VCaP (cell line): ENCODE measurements around the gene SCN2A.

Experiments used
- H3K27ac ChIP-seq: fragments of 450-650 bp; 2 replicates; pipeline ENCODE4 v1.5.1; 2017
- TF ChIP-seq, protein P1 (sequence below): fragments of 450-650 bp; conservative IDR thresholded peaks from 2 replicates; pipeline ENCODE4 v1.5.1; 2017; ENCODE audit warnings: mild to moderate bottlenecking, moderate library complexity

SCN2A gene

DNA sequence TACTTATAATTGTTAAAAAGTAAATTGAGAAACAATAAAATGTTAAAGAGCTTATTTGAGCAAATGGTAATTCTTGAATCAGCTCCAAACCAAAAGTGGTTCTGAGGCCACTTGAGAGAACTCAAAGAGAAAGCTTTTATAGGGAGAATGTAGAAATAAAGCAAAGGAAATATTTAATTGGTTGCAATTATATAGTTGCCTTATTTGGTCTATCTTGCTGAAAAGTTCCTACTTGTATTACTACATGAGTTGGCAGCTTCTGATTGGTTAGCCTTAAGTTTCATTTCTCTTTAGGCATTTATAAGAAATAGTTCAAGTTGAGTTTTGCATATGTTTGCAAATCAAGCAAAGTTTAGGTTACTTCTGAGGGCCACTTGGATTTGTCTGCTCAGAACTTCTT lies 38.1 kb downstream of the SCN2A start:
- no peak overlapping the region for H3K27ac ChIP-seq
- TF ChIP-seq, protein P1, sequence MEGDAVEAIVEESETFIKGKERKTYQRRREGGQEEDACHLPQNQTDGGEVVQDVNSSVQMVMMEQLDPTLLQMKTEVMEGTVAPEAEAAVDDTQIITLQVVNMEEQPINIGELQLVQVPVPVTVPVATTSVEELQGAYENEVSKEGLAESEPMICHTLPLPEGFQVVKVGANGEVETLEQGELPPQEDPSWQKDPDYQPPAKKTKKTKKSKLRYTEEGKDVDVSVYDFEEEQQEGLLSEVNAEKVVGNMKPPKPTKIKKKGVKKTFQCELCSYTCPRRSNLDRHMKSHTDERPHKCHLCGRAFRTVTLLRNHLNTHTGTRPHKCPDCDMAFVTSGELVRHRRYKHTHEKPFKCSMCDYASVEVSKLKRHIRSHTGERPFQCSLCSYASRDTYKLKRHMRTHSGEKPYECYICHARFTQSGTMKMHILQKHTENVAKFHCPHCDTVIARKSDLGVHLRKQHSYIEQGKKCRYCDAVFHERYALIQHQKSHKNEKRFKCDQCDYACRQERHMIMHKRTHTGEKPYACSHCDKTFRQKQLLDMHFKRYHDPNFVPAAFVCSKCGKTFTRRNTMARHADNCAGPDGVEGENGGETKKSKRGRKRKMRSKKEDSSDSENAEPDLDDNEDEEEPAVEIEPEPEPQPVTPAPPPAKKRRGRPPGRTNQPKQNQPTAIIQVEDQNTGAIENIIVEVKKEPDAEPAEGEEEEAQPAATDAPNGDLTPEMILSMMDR = no peak

DNA sequence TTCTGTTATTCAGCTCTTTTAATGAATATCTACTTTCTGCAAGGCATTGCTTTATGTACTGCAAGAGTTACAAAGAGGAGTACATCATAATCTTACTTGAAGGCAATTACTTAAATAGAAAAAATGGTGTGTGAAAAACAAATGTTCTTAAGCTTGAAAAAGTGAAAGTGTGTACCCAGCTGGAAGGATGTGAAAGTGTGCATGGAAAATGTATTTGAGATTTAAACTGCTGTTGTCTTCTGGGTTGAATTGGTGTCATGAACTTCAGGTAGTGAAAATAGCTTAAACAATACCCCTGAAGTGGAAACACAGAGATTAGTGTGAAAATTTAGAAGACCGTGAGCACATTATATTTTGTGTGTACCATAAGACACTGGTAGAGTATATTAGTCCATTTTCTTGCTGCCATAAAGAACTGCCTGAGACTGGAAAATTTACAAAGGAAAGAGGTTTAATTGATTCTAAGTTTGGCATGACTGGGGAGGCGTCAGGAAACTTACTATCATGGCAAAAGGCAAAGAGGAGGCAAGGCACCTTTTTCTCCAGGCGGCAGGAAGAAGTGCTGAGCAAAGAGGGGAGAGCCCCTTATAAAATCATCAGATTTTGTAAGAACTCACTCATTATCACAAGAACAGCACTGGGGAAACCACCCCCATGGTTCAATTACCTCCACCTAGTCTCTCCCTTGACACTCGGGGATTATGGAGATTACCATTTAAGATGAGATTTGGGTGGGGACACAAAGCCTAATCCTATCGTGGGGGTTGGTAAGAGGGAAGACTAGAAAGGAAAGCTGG lies 38.8 kb downstream of the SCN2A start:
- H3K27ac ChIP-seq = no peak overlapping the region
- TF ChIP-seq, protein P1 = no peak

DNA sequence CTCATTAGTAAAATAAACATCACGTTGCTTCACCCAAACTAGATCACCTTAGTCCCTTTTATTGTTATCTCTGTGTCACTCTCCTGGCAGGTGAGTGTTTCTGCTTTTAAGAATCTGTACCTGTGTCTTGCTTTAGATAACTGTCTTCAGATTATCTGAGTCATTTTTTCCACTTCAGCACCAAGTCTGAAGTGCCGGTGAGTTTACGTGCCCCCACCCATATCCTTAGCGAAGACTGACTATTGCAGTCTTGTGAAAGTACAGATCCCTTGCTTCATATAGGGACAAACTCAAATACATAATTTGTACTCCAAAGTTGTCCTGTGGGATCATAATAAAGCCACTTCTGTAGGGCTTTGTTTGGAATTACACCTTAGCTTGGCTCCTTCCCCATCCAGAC lies 41.1 kb downstream of the SCN2A start:
- TF ChIP-seq, protein P1 = no peak
- H3K27ac ChIP-seq = no peak overlapping the region

DNA sequence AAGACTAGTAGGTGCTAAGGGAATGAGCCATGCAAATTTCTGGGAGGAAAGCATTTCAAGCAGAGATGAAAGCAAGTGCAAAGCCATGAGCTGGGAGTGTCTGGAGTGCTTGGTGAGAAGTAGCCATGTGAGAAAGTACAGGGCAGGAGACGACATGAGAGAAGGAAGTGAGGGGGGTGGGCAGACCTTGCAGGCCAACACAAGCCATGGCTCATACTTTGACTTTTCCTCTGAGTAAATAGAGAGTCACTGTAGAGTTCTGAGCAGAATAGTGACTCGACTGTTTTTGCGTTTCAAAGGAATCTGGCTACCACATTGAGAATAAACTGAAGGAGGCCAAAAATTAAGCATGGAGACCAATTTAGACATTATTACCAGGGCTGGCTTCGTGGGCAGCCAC lies 42.2 kb downstream of the SCN2A start:
- TF ChIP-seq, protein P1 = no peak
- no peak overlapping the region for H3K27ac ChIP-seq

DNA sequence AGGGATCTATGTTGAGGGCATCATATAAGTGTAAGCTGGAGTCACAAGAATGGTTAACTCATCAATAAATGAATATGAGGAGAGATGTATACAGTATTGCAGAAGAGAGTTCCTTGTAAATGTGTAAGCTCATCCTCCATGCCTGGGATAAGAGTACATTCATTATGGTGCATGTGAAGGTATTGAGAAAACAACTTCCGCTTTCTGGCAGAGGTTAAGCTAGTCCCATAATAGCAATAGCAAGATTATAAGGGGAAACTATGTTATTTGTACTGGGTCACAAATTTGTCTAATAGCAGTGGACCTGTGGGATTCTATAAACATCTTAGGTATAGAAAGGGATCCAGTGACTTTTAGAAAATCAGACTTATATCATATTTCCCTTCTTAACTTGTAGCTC lies 44.1 kb downstream of the SCN2A start:
- no peak overlapping the region for H3K27ac ChIP-seq
- TF ChIP-seq, protein P1 = no peak

DNA sequence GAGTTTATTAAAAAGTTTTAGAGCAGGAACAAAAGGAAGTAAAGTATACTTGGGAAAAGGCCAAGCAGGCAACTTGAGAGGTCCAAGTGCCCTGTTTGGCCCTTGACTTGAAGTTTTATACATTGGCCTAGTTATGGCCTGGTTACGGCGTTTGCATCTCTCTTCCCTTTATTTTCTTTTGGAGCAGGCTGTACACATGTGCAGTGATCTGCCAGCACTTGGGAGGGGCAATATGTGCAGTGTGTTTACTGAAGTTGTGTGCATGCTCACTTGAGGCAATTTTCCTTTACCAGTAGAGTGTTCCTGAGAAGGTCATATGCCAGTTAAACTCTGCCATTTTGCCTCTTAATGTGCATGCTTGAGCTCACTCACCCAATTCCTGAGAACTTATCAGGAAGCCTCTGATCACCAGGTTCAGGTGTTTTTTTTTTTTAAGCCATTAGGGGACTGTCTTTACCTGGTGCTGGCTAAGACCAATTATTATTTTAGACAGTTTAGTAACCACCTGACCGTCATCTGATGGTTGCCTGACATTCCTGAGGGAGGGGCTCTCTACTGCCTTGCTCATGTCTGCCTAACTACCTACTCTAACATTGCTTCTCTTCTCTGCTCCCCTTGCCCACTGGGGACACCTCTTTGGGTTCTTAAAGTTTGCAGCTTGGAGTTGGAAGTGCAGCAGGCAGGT lies 48.0 kb downstream of the SCN2A start:
- H3K27ac ChIP-seq = no peak overlapping the region
- TF ChIP-seq, protein P1 = no peak

DNA sequence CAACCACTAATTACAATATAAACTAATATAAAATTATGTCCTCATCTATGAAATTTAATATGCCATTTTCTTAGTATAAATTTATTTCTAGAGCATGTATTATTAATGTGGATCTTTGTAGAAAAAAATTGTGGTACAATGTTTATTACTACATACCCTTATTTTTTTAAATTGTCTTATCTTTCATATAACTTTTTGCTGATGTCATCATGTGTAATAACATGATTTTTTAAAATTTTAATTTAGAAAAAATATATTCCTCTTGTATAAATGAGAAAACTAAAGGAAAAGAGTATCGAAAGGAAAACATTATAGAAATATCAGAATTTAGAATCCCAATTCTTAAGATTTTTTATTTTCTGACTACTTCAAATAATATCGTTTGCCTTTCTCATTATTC lies 49.9 kb downstream of the SCN2A start:
- H3K27ac ChIP-seq = no peak overlapping the region
- TF ChIP-seq, protein P1 = no peak
